ENCODE data around the gene SNAP29.

GRCh38 chr22:20834725-20835124, 24.1 kb upstream of the SNAP29 start:
- TF ChIP-seq CTCF (IDR thresholded peaks at IDR 0.05; ENCODE audit: low read length) (no peak), EZH2phosphoT487 (IDR thresholded peaks at IDR 0.05; ENCODE audit: low read length) (no peak)

Data from MM.1S (cell line).